Measurements from ENCODE around the gene ARMC12.

DNA sequence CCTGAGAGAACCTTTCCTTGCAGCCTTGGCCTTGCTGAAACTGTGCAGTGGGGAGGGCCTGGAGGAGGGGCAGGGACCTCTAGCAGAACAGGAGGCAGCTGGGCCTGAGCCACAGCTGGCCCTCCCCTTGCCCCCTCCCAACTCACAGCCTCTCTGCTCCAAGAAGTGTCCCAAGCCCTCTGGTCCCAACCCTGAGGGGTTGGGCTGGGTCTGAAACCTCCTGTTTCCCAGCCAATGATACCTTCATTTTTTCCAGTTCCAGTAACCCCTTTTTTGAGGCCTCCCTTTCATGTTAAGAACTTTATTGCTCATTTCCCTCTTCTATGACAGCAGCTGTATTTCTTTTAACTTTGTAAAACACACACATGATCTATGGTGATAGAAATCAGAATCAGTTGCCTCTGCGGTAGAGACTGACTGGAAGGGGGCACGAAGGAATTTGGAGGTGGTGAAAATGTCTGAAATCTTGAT, 17.9 kb upstream of the ARMC12 start:
- TF ChIP-seq, protein P1, sequence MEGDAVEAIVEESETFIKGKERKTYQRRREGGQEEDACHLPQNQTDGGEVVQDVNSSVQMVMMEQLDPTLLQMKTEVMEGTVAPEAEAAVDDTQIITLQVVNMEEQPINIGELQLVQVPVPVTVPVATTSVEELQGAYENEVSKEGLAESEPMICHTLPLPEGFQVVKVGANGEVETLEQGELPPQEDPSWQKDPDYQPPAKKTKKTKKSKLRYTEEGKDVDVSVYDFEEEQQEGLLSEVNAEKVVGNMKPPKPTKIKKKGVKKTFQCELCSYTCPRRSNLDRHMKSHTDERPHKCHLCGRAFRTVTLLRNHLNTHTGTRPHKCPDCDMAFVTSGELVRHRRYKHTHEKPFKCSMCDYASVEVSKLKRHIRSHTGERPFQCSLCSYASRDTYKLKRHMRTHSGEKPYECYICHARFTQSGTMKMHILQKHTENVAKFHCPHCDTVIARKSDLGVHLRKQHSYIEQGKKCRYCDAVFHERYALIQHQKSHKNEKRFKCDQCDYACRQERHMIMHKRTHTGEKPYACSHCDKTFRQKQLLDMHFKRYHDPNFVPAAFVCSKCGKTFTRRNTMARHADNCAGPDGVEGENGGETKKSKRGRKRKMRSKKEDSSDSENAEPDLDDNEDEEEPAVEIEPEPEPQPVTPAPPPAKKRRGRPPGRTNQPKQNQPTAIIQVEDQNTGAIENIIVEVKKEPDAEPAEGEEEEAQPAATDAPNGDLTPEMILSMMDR (IDR thresholded peaks at IDR 0.05), result no peak
- TF ChIP-seq POLR2A (IDR thresholded peaks at IDR 0.05), result no peak
